Embryonic facial prominence (tissue), 1 donor: ENCODE measurements around the gene OXLD1.
A peak's percentile ranks its signal among the peaks of the same experiment; 100 is the strongest.
"Not testable (repeated sequence)": the region's sequence is repeated elsewhere in the genome, so short reads cannot be mapped to it uniquely, and the experiment has no call there.

Experiments used
- DNase-seq: peaks from one replicate; pipeline ENCODE4 v3.0.0-alpha.2; 2016; ENCODE audit errors: extremely low spot score

The OXLD1 gene

GRCh38 chr17:81683584-81684441 lies 17.4 kb upstream of the OXLD1 start, which contains the start of the genes ARL16 and HGS:
Gene ARL16 (minus strand): TSS chr17:81683797. CDS start chr17:81683753, 44 bp downstream.
Gene HGS (plus strand): TSS chr17:81684011. CDS start chr17:81684067, 56 bp downstream.
- peak; percentile 97 for DNase-seq

- DNase-seq: no peak
These were observed 16.8 kb upstream of the OXLD1 start for GRCh38 chr17:81683208-81683583.

- DNase-seq: peak; percentile 18
These were observed 16.3 kb upstream of the OXLD1 start for GRCh38 chr17:81682565-81683207.

GRCh38 chr17:81681672-81682071 lies 15.3 kb upstream of the OXLD1 start:
- DNase-seq: no peak

- DNase-seq: no peak
These were observed 13.7 kb upstream of the OXLD1 start for GRCh38 chr17:81680150-81680549.

- no peak for DNase-seq
These were observed 10.5 kb upstream of the OXLD1 start for GRCh38 chr17:81676906-81677305.

- DNase-seq: not testable (repeated sequence)
These were observed 9.3 kb upstream of the OXLD1 start for GRCh38 chr17:81675515-81676221.

- DNase-seq: no peak
These were observed 7.3 kb upstream of the OXLD1 start for GRCh38 chr17:81673561-81674258.

GRCh38 chr17:81672954-81673353 lies 6.5 kb upstream of the OXLD1 start:
- no peak for DNase-seq

- DNase-seq: no peak
These were observed 6.1 kb upstream of the OXLD1 start for GRCh38 chr17:81672504-81672903.

- no peak for DNase-seq
These were observed 1.3 kb upstream of the OXLD1 start for GRCh38 chr17:81667754-81668153.

- DNase-seq: no peak
These were observed 388 bp downstream of the OXLD1 start for GRCh38 chr17:81666092-81666341.

GRCh38 chr17:81665205-81666091 lies 957 bp downstream of the OXLD1 start:
- DNase-seq: no peak

GRCh38 chr17:81664051-81664470 lies 2.3 kb downstream of the OXLD1 start:
- no peak for DNase-seq

- no peak for DNase-seq
These were observed 4.4 kb downstream of the OXLD1 start for GRCh38 chr17:81662002-81662401.

- no peak for DNase-seq
These were observed 6.0 kb downstream of the OXLD1 start for GRCh38 chr17:81660441-81660840.

- DNase-seq: no peak
These were observed 7.4 kb downstream of the OXLD1 start for GRCh38 chr17:81659038-81659437.

GRCh38 chr17:81656835-81657234 lies 9.6 kb downstream of the OXLD1 start:
- DNase-seq: no peak

- DNase-seq: no peak
These were observed 10.2 kb downstream of the OXLD1 start, which contains the start of gene PDE6G for GRCh38 chr17:81656118-81656743. Gene PDE6G (minus strand): TSS chr17:81656542. CDS start chr17:81653305, 3,237 bp downstream.

- no peak for DNase-seq
These were observed 10.9 kb downstream of the OXLD1 start for GRCh38 chr17:81655378-81656117.
